SK-N-SH (cell line): ENCODE data around the gene ZFHX3.

Experiments
- CTCF ChIP-seq: fragments of 200-600 bp; sonication (generic); IDR thresholded peaks from 2 replicates; pipeline ENCODE4 v1.6.1; 2017; ENCODE audit warnings: antibody characterized with exemption, mild to moderate bottlenecking, moderate library complexity
- EP300 ChIP-seq, 2 experiments: IDR thresholded peaks; 2 replicates each; pipeline versions ENCODE4 v1.4.0 to v1.6.1; 2012; ENCODE audit warnings: borderline replicate concordance in 1 of 2, low read depth in 1 of 2, low read length in 1 of 2
- MXI1 ChIP-seq: IDR thresholded peaks from 2 replicates; pipeline ENCODE4 v1.6.1; 2012; ENCODE audit warnings: mild to moderate bottlenecking, low read depth, low read length, improper control_type of control experiment
- POLR2AphosphoS5 ChIP-seq: IDR thresholded peaks from 2 replicates; pipeline ENCODE4 v1.6.1; 2012; ENCODE audit warnings: low read depth, low read length
- SIN3A ChIP-seq: IDR thresholded peaks from 2 replicates; pipeline ENCODE4 v1.6.1; 2012; ENCODE audit warnings: low read depth, mild to moderate bottlenecking, low read length, moderate library complexity, borderline replicate concordance
- ZBTB33 ChIP-seq: IDR thresholded peaks from 2 replicates; pipeline ENCODE4 v1.4.0; 2012; ENCODE audit warnings: low read depth, borderline replicate concordance
- TF ChIP-seq, protein P1 (sequence below): IDR thresholded peaks from 2 replicates; pipeline ENCODE4 v1.4.0; 2012; ENCODE audit warnings: low read depth
- TF ChIP-seq, protein P2 (sequence below): IDR thresholded peaks from 2 replicates; pipeline ENCODE4 v1.4.0; 2012; ENCODE audit warnings: low read depth, borderline replicate concordance

- TF ChIP-seq CTCF (no peak), ZBTB33 (no peak), MXI1 (no peak), SIN3A (no peak), EP300 (IDR thresholded peaks at IDR 0.05; ENCODE audit: borderline replicate concordance in 1 of 2, low read depth in 1 of 2, low read length in 1 of 2) (no peak), POLR2AphosphoS5 (no peak)
- TF ChIP-seq, protein P1, sequence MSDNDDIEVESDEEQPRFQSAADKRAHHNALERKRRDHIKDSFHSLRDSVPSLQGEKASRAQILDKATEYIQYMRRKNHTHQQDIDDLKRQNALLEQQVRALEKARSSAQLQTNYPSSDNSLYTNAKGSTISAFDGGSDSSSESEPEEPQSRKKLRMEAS, result no peak
- TF ChIP-seq, protein P2, sequence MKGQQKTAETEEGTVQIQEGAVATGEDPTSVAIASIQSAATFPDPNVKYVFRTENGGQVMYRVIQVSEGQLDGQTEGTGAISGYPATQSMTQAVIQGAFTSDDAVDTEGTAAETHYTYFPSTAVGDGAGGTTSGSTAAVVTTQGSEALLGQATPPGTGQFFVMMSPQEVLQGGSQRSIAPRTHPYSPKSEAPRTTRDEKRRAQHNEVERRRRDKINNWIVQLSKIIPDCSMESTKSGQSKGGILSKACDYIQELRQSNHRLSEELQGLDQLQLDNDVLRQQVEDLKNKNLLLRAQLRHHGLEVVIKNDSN, result no peak
These were observed 193.5 kb downstream of the ZFHX3 start for GRCh38 chr16:72854267-72854959.
